GM12864 (cell line): ENCODE results near the gene MED15.

Experiments used
- DNase-seq: peaks from one replicate; pipeline ENCODE4 v3.0.0-alpha.2; 2011; ENCODE audit warnings: low read depth
- H3K4me3 ChIP-seq: 2 replicates; pipeline ENCODE4 v1.5.1; 2011; ENCODE audit warnings: mild to moderate bottlenecking, low read depth, low read length, control low read depth
- TF ChIP-seq, protein P1 (sequence below): IDR thresholded peaks from 2 replicates; pipeline ENCODE4 v1.5.1; 2011; ENCODE audit warnings: low read depth, mild to moderate bottlenecking, moderate library complexity, low read length, control low read depth, inconsistent platforms; ENCODE audit errors: missing control alignments

The MED15 gene

DNA sequence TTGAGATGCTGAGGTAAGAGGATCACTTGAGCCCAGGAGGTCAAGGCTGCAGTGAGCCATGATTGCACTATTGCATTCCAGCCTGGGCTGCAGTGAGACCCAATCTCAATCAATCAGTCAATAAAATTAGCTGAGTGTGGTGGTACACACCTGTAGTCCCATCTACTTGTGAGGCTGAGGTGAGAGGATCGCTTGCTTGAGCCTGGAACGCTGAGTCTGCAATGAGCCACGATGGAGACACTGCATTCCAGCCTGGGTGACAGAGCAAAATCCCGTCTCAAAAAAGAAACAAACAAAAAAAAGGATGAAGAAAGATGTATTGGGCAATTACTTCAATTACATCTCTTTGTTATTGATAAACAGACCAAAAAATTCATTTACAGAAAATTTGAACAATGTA is 54.5 kb downstream of the MED15 start:
- DNase-seq = no peak
- TF ChIP-seq, protein P1, sequence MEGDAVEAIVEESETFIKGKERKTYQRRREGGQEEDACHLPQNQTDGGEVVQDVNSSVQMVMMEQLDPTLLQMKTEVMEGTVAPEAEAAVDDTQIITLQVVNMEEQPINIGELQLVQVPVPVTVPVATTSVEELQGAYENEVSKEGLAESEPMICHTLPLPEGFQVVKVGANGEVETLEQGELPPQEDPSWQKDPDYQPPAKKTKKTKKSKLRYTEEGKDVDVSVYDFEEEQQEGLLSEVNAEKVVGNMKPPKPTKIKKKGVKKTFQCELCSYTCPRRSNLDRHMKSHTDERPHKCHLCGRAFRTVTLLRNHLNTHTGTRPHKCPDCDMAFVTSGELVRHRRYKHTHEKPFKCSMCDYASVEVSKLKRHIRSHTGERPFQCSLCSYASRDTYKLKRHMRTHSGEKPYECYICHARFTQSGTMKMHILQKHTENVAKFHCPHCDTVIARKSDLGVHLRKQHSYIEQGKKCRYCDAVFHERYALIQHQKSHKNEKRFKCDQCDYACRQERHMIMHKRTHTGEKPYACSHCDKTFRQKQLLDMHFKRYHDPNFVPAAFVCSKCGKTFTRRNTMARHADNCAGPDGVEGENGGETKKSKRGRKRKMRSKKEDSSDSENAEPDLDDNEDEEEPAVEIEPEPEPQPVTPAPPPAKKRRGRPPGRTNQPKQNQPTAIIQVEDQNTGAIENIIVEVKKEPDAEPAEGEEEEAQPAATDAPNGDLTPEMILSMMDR = no peak
- H3K4me3 ChIP-seq = no peak overlapping the region

DNA sequence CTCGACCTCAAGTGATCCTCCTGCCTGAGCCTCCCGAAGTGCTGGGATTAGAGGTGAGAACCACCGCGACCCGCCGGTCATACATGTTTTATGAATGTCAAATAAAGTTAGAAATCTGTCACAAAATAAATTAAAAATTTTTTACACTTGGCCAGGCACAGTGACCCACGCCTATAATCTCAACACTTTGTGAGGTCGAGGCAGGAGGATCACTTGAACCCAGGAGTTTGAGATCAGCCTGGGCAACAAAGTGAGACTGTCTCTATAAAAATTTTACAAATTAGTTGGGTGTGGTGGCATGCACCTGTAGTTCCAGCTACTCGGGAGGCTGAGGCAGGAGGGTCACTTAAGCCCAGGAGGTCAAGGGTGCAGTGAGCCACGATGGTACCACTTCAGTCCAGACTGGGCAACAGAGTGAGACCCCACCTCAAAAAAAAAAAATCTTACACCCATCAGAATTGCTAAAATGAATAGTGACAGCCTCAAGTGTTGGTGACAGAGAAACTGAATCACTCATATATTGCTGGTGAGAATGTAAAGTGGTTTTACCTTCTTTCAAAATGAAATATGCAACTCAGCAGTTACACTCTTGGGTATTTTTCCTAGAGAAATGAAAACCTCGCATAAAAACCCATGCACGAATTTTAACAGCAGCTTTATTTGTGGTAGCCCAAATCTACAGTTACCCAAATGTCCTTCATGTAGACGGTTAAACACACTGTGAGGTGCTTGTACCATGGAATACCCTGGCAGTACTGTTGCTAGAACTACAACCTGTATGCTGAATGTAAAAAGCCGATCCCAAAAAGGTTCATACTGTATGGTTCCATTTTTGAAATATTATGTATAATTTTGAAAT is 55.4 kb downstream of the MED15 start:
- no peak overlapping the region for H3K4me3 ChIP-seq
- DNase-seq = no peak
- TF ChIP-seq, protein P1 = no peak

DNA sequence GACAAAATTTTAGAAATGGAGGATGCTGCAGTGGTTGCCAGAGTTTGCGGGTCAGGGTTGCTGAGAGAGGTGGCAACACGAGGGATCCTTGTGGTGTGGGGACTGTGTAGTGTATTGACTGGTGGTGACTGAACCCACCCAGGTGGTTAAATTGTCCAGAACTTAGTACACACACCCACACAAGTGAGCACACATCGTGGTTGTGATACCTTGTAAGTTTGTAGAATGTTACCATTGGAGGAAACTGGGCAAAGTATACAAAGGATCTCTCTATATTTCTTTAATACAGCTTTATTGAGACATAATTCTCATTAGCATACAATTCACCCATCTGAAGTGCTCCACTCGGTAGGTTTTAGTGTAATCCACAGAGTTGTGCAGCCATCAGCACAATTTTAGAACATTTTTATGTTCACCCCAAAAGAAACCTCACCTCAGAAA is 56.1 kb downstream of the MED15 start:
- DNase-seq = no peak
- TF ChIP-seq, protein P1 = no peak
- H3K4me3 ChIP-seq = no peak overlapping the region

DNA sequence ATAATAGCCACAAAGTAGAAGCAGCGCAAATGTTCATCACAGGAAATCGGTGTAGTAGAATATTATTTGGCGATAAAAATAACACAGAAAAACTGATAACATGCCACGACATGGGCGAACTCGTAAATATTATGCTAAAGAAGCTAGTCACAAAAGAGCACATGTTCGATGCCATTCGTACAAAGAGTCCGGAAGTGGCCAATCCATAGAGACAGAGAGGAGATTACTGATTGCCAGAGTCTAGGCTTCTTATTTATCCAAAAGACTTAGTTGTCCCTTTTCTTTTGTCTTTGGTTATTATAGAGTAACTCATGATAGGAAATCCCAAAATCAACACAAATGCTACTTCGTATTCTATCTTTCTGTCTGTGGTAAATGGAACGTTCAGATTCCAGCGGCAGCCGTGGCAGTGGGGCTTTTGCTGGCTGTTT is 56.5 kb downstream of the MED15 start:
- no peak overlapping the region for H3K4me3 ChIP-seq
- no peak for DNase-seq
- TF ChIP-seq, protein P1 = no peak

DNA sequence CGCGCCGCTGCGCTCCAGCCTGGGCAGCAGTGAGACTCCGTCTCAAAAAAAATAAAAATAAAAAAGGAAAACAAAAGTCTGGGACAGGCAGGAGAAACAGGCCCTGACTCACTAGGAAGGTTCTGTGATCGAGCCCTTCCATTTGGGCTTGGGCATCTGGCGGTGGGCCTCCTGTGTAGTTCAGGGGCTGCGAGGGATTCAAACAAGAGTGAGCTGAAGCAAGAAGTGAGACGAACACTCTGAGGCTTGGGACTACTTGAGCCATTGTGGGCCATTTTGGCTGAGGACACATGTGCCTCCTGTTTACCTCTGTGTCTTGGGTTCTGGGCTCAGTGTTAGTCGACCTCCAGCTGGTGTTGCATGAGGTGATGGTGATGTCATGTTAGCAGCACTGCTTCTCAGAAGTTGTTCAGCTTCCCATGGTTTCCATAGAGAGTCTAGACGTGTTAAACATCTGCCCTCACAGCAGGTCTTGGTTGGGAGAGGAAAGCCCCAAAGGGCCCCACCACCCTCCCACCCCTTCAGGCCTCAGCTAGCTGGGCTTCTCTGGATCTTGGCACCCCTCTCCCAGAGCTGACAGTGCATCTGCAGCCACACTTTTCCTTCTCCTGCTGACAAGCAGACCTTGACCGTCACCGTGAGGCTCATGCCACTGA is 57.8 kb downstream of the MED15 start:
- TF ChIP-seq, protein P1 = no peak
- DNase-seq = no peak
- no peak overlapping the region for H3K4me3 ChIP-seq

DNA sequence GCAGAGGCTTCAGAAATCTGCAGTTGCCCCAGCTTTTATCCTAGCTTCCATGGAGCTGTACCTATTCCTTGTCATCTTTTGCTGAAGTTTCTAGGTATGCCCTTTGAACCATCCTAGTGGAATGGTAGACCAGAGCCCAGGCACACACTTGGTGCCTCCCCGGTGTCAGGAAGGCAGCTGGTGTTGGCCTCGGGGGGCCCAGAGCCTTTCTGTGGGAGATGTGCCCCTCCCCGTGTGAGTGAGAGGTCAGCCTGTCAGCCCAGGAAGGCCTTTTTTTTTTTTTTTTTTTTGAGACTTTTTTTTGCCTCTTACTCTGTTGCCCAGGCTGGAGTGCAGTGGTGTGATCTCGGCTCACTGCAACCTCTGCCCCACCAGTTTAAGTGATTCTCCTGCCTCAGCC is 58.4 kb downstream of the MED15 start:
- no peak for DNase-seq
- H3K4me3 ChIP-seq = no peak overlapping the region
- TF ChIP-seq, protein P1 = no peak
